ENCODE results near the gene AHCY.
A peak's percentile ranks its signal among the peaks of the same experiment; 100 is the strongest.
"Not testable (repeated sequence)": the region's sequence is repeated elsewhere in the genome, so short reads cannot be mapped to it uniquely, and the experiment has no call there.

Gene AHCY

DNA sequence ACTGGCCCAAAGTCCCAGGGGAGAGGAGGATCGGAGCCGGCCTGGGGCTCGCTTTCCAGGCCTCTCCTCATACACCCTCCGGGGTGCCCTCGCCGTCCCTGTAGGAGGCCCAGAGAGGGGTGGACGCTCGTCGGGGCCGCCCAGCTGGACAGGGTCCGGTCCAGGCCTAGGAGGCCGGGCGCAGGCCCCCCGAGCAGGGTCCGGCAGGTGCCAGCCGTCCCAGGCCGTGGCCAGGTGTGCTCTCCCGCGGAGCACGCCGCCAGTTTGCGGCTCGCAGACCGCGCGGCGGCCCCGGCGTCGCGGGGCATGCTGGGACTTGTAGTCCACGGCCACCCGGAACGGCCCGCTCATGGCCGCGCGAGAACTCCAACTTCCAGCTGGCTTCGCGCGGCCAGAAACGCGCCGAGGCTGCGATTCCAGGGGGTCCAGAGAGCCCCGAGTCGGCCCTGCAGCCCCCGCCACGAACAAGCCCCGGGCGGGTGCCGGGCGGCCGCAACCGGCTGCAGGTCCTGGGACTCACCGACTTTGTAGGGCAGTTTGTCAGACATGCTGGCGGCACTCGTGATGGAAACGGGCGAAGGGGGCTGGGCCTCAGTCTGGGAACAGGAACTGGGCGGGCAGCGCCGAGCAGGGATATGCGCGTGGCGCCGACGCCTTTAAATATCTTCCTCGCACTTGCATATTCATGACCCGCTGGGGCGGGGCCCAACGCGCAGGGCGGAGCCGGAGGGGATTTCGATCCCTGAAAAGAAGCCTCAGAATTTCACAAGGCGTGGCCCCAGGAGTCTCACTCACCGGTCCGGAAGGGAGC, at the start of gene AHCY:
Gene AHCY (minus strand): TSS at position 633 of the 811 bp plus-strand sequence. CDS start 85 bp downstream, at position 548.
- peak; percentile 88 to 89 for DNase-seq (ENCODE audit: low read depth in 2 of 2)

DNA sequence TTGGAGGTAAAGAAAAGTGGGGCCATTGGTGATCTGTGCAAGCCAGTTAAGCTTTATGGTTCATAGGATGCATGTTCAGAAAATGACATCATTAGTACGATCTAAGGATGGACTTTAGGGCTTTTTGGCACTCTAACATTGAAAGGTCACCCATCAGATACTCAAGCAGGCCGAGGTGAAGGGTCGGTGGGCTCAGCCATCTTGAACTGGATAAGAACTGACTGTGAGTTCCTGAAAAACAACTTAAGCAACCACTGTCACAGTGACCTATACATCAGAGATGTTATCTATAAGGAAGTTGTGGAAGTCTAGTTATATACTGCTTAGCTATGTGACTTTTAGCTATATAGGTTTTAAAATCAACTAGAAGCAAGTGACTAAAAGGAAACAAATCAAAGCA, 46.9 kb upstream of the AHCY start:
- DNase-seq (ENCODE audit: low read depth in 2 of 2): no peak

DNA sequence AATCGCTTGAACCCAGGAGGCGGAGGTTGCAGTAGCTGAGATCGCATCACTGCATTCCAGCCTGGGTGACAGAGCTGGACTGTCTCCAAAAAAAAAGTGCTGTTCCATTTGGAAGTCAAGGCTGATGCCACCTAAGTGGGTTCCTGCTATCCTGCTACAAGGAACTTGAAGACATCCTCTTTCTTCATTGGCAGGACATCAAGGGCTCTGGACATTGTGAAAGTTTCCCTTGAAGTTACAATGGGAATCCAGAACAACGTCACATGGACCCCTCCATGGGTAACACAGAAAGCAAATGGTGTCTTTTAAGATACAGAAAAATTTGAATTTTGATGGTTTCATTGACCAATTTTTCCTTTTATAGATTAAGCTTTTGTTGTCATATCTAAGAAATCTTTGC, 44.4 kb upstream of the AHCY start:
- no peak for DNase-seq (ENCODE audit: low read depth in 2 of 2)

DNA sequence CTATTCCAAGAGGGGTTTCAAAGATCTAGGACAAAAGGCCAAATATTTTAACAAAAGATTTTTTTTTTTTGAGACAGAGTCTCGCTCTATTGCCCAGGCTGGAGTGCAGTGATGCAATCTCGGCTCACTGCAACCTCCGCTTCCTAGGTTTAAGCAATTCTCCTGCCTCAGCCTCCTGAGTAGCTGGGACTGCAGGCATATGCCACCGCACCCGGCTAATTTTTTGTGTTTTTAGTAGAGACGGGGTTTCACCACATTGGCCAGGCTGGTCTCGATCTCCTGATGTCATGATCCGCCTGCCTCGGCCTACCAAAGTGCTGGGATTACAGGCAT, 43.3 kb upstream of the AHCY start:
- not testable (repeated sequence) for DNase-seq (ENCODE audit: low read depth in 2 of 2)

DNA sequence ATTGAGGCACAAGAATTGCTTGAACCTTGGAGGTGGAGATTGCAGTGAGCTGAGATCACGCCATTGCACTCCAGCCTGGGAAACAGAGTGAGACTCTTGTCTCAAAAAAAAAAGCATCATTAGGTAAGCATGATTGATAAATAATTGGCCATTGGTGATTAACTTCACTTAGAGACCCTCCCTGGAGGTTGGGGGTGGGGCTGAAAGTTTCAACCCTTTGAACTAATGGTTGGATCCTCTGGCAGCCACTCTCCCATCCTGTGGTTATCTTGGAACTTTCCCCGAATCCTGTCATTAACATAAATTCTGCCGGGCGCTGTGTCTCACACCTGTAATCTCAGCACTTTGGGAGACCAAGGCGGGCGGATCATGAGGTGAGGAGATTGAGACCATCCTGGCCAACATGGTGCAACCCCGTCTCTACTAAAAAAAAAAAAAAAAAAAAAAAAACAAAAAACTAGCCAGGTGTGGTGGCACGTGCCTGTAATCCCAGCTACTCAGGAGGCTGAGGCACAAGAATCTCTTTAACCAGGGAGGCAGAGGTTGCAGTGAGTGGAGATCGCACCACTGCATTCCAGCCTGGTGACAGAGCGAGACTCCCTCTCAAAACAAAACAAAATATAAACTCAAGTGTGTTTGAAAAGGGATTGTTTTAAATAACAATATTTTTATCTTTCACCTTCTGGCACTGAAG, 42.8 kb upstream of the AHCY start:
- DNase-seq (ENCODE audit: low read depth in 2 of 2): not testable (repeated sequence)

DNA sequence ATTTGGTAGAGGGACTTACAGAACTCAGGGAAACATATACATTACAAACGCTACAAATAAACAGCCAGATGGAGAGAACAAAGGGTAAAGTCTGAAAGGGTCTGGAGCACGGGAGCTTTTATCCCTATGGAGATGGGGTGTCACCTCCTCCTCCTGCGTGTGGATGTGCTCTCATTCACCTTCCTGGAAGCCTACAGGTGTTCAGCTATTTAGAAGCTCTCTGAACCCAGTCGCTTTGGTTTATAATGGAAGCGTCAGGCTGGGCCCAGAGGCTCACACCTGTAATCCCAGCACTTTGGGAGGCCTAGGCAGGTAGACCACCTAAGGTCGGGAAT, 42.2 kb upstream of the AHCY start:
- no peak for DNase-seq (ENCODE audit: low read depth in 2 of 2)

DNA sequence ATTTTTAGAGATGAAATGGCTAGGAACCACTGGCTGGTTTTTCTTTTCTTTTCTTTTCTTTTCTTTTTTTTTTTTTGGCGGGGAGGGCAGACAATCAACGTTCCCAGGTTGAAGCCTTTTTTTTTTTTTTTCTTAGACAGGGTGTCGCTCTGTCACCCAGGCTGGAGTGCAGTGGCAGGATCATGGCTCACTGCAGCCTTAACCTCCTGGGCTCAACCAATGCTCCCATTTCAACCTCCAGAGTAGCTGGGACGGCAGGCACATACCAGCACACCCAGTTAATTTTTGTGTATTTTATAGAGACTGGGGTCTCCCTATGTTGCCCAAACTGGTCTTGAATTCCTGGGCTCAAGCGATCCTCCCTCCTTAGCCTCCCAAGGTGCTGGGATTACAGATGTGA, 41.1 kb upstream of the AHCY start:
- no peak for DNase-seq (ENCODE audit: low read depth in 2 of 2)

DNA sequence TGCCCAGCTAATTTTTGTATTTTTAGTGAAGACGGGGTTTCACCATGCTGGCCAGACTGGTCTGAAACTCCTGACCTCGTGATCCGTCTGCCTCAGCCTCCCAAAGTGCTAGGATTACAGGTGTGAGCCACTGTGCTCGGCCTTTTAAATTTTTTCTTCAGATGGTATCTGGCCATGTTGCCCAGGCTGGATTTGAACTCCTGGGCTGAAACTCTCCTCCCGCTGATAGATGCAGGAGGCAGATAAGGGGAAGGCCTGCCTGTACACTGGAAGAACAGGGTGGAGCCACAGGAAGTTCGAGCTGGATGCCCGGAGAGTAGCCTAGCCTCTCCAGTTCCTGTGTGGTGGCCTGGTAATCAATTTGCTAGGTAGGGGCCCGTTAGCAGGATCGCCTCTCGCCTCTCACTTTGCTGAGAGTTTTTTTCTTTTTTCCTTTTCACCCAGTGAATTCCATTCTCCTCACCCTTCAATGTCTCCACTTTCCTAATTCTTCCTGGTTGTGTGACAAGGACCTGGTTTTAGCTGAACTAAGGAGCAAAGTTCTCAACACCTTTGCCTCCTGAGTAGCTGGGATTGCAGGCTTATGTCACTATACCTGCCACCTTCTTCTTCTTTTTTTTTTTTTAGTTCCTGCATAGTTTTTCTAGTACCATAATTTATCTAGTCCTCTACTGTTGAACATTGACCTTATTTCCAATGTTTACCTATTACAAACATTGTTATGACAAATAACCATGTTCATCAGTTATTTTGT, 40.5 kb upstream of the AHCY start:
- DNase-seq (ENCODE audit: low read depth in 2 of 2): no peak

DNA sequence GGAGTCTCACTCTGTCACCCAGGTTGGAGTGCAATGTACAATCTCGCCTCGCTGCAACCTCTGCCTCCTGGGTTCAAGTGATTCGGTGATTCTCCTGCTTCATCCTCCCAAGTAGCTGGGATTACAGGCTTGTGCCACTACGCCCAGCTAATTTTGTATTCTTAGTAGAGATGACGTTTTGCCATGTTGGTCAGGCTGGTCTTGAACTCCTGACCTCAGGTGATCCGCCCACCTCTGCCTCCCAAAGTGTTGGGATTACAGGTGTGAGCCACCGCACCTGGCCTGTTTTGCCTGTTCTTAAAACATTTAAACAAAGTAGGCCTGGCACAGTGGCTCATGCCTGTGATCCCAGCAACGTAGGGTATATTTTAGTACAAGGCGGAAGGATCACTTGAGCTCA, 38.0 kb upstream of the AHCY start:
- DNase-seq (ENCODE audit: low read depth in 2 of 2): not testable (repeated sequence)

DNA sequence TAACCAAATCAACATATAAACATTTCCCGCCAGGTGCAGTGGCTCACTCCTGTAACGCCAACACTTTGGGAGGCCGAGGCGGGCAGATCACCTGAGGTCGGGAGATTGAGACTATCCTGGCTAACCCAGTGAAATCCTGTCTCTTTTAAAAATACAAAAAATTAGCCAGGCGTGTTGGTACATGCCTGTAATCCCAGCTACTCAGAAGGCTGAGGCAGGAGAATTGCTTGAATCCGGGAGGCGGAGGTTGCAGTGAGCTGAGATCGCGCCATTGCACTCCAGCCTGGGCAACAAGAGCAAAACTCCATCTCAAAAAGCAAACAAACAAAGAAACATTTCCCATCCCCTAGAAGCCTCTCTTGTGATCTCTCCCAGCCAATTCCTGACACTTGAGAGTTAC, 37.6 kb upstream of the AHCY start:
- DNase-seq (ENCODE audit: low read depth in 2 of 2): not testable (repeated sequence)

DNA sequence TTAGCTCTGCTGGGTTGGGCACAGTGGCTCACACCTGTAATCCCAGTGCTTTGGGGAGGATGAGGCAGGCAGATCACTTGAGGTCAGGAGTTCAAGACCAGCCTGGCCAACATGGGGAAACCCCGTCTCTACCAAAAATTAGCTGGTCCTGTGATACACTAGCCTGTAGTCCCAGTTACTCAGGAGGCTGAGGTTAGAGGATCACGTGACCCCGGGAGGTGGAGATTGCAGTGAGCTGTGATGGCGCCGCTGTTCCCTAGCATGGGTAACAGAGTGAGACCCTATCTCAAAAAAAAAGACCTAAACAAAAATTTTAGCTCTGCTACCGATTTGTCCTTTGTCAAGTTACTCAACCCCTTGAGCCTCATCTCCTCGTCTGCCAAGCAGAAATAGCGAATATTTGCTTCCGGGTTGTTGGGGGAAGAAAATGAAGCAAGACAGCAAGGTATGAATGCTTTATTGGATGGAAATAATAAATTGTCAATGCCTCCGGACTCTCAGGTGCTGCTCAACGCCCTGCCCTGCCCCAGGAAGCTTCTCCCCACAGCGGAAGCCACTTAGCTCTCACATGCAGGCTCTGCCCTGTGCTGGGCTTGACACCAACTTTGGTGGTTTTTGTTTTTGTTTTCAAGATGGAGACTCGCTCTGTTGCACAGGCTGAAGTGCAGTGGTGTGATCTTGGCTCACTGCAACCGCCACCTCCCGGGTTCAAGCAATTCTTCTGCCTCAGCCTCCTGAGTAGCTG, 35.0 kb upstream of the AHCY start:
- no peak for DNase-seq (ENCODE audit: low read depth in 2 of 2)

DNA sequence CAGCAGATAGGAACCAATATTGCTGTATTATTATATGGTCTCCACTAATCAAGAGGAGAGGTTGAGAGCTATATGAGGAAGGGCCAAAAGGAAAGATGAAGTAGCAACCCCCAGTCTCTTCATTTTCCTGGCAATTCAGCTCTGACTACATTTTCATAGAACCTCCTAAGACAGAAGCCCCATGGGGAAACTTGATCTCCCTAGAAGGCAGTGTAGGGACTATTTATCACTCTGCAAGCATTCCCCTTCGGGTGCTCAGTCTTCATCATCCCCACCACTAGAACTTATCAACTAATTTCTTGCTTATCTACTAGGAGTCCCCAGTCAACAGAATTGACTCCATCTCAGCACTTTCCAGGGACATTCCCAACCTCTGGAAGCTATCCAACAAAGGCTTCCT, 34.4 kb upstream of the AHCY start:
- DNase-seq (ENCODE audit: low read depth in 2 of 2): no peak

DNA sequence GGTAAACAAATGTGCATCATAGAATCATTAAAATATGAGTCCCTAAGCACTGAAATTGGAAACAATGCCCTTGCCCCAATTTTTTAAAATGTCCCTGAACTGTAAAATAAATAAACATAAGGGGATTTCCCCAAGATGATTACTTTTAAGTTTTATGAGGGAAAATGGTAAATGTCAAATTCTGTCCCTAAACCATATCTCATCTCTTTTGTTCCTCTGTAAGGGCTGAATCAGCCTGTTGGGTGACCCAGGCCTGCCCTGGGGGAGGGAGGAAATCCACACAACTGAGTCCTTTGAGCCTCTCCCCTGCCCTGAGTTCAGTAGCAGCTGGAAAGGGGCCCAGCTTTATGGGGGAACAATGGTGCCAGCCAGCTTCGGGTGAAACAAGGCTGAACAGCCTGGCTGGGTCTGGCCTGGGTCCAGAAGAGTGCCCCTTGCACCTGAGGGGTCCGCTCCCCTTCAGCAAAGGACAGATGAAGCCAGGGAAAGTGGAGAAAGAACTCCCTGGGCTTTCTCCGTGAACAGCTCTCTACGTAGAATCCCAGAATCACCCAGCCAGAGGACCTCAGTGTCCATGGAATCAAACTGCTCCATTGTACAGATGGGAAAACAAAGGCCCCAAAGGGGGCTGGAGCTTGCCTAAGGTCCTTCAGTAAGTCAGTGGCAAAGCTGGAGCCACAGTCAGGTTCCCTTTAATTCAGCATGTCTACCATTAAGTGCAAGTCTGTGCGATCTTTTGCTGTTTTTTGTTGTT, 31.7 kb upstream of the AHCY start:
- DNase-seq (ENCODE audit: low read depth in 2 of 2): no peak

DNA sequence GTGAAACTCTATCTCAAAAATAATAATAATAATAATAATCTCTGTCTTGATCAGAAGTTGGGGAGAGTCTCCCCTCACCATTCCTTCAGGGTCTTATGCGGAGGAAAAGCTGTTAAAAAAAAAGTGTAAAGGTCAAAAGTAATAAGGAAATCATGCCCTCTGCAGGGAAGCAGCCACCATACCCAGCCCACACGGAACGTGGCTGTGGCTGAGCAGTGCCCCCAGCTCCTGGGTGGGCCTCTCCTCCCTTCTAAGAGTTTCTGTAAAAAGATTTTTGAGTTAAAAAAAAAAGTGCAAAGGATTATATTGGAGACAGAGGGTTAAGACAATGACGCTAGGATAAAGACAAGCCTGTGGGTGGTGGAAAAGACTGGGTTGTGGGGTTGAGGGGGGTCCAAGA, 30.6 kb upstream of the AHCY start:
- DNase-seq (ENCODE audit: low read depth in 2 of 2): no peak

DNA sequence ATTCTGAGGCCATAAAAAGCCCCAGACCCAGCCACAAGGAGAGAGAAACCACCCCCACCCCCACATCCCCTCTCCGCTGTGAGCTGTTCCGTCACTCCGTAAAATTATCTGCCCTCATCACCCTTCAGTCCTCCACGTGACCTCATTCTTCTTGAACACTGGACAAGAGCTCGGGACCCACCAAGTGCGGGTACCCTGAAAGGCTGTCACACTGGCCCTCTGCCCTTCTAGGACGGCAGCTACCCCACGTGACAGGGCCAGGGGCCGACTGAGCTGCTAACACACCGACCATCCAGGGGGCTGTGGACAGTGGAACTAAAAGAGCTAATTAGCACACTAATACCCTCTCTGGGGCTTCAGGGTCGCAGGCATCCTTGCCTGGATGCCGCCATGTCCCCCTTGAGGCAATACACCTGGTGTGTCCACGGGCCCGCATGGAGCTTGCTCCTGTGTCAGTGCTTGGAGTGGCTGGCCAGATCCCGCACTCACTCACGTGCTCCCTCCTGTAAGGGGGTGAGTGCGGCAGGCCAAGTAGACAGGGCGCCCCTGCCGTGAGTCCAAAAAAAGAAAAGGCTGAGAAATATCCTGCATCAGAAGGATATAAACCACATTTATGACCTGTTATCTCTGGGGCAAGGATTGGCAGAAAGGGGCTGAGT, 29.2 kb upstream of the AHCY start:
- no peak for DNase-seq (ENCODE audit: low read depth in 2 of 2)

DNA sequence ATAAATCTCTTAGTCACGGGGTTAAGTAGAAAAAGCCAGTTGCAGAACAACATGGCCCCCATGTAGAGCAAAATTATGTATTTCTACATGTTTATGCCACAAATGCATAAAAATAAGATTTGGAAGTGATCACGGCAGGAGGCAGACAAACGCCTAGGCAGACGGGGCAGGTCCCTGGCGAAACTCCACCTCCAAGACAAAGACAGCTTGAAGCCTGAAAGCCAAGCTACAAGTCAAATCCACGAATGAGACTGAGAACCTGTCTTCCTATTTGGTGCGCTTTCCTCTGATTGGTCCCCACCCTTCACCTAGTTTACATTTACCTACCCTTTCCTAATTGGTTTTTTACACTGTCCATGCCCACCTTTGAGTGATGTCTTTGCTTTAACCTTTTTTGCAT, 28.7 kb upstream of the AHCY start:
- DNase-seq (ENCODE audit: low read depth in 2 of 2): no peak

DNA sequence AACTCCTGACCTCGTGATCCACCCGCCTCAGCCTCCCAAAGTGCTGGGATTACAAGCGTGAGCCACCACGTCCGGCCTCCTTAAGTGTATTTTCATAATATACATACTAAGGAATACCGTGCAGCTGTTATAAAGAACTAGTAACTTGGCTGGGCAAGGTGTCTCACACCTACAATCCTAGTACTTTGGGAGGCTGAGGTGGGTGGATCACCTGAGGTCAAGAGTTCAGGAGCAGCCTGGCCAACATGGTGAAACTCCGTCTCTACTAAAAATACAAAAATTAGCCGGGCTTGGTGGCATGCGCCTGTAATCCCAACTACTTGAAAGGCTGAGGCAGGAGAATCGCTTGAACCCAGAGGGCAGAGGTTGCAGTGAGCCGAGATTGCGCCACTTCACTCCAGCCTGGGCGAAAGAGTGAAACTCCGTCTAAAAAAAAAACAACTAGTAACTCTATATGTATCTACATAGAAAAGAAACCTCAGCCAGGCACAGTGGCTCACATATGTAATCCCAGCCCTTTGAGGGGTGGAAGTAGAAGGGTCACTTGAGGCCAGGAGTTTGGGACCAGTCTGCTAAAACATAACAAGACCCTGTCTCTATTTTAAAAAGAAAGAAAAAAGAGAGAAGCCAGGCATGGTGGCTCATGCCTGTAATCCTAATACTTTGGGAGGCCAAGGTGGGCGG, 27.8 kb upstream of the AHCY start:
- not testable (repeated sequence) for DNase-seq (ENCODE audit: low read depth in 2 of 2)

DNA sequence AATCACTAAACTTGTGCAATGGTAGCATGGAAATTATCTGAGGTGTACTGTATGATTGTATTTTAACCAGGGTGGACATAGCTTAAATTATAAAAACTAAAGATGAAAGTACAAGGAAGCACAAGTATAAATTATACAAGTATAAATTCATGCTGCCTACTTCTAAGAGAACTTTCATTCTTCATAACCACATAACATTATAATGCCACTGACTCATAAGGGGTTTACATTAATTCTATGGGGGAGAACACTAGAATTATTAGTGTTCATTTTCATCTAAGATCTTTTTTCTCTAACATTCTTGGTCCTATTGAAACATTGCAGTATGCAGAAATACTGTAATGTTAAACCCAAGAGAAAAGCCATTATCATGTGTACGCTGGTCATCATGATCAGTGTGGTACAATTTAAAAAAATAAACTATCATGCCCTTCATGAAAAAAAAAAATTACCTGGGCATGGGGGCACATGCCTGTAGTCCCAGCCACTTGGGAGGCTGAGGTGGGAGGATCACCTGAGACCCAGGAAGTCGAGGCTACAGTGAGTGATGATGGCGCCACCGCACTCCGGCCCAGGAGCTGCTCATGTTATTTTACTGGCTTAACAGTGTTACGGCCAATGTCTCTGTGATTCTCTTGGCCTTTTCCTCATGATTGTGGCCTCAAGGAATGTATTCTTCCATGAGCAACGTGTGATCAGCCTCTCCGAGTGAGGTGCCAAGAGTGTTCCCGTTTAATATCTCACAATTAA, 25.9 kb upstream of the AHCY start:
- DNase-seq (ENCODE audit: low read depth in 2 of 2): no peak

DNA sequence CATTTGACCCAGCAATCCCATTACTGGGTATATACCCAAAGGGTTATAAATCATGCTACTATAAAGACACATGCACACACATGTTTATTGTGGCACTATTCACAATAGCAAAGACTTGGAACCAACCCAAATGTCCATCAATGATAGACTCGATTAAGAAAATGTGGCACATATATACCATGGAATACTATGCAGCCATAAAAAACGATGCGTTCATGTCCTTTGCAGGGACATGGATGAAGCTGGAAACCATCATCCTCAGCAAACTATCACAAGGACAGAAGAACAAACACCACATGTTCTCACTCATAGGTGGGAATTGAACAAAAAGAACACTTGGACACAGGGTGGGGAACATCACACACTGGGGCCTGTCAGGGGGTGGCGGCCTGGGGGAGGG, 25.1 kb upstream of the AHCY start:
- DNase-seq (ENCODE audit: low read depth in 2 of 2): not testable (repeated sequence)

DNA sequence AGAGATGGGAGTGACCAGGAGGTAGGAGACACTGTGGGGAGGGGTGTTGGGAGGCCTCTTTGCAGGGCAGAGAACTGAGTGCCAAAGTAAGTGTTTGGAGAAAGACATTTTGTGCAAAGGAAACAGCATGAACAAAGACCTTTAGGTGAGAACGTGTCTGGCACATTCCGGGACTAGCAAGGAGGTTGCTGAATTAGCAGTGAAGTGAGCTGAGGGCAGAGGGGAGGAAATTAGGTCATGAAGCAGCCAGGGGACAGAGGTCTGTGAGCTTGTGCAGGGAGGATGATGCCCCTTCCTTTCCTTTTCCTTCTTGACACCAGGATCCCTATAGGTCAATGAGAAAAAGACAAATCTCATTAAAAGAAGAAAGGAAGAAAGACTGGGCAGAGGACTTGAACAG, 21.4 kb upstream of the AHCY start:
- no peak for DNase-seq (ENCODE audit: low read depth in 2 of 2)
